ENCODE results near the gene FAM124B.

The FAM124B gene

GRCh38 chr2:224417947-224418346, 16.0 kb upstream of the FAM124B start:
- H3K4me3 ChIP-seq (replicated peaks; ENCODE audit: insufficient read depth, low read length): no peak overlapping the region
- no peak for DNase-seq (ENCODE audit: low read depth in 1 of 2, low spot score in 1 of 2)
- no peak overlapping the region for H3K27ac ChIP-seq (replicated peaks)
- H3K27me3 ChIP-seq (ENCODE audit: insufficient read depth, poor library complexity, severe bottlenecking): no peaks in the 10 kb centered on the region
- no peak for TF ChIP-seq SPI1 (IDR thresholded peaks at IDR 0.05; ENCODE audit: borderline replicate concordance, low read depth)
- TF ChIP-seq CTCF (IDR thresholded peaks at IDR 0.05; ENCODE audit: insufficient read depth, low read length): no peak
- TF ChIP-seq, protein P1, sequence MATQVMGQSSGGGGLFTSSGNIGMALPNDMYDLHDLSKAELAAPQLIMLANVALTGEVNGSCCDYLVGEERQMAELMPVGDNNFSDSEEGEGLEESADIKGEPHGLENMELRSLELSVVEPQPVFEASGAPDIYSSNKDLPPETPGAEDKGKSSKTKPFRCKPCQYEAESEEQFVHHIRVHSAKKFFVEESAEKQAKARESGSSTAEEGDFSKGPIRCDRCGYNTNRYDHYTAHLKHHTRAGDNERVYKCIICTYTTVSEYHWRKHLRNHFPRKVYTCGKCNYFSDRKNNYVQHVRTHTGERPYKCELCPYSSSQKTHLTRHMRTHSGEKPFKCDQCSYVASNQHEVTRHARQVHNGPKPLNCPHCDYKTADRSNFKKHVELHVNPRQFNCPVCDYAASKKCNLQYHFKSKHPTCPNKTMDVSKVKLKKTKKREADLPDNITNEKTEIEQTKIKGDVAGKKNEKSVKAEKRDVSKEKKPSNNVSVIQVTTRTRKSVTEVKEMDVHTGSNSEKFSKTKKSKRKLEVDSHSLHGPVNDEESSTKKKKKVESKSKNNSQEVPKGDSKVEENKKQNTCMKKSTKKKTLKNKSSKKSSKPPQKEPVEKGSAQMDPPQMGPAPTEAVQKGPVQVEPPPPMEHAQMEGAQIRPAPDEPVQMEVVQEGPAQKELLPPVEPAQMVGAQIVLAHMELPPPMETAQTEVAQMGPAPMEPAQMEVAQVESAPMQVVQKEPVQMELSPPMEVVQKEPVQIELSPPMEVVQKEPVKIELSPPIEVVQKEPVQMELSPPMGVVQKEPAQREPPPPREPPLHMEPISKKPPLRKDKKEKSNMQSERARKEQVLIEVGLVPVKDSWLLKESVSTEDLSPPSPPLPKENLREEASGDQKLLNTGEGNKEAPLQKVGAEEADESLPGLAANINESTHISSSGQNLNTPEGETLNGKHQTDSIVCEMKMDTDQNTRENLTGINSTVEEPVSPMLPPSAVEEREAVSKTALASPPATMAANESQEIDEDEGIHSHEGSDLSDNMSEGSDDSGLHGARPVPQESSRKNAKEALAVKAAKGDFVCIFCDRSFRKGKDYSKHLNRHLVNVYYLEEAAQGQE (IDR thresholded peaks at IDR 0.05; ENCODE audit: insufficient replicate concordance, low read depth): no peak
- TF ChIP-seq GABPA (IDR thresholded peaks at IDR 0.05; ENCODE audit: low read depth): no peak
- no peak for TF ChIP-seq POLR2AphosphoS5 (IDR thresholded peaks at IDR 0.05; ENCODE audit: low read depth)

GRCh38 chr2:224417361-224417729, 15.4 kb upstream of the FAM124B start:
- Histone ChIP-seq H3K4me3 (replicated peaks; ENCODE audit: insufficient read depth, low read length) (no peak overlapping the region), H3K27ac (replicated peaks) (no peak overlapping the region), H3K27me3 (ENCODE audit: insufficient read depth, poor library complexity, severe bottlenecking) (no peaks in the 10 kb centered on the region)
- no peak for DNase-seq (ENCODE audit: low read depth in 1 of 2, low spot score in 1 of 2)
- TF ChIP-seq GABPA (IDR thresholded peaks at IDR 0.05; ENCODE audit: low read depth) (no peak), SPI1 (IDR thresholded peaks at IDR 0.05; ENCODE audit: borderline replicate concordance, low read depth) (no peak), POLR2AphosphoS5 (IDR thresholded peaks at IDR 0.05; ENCODE audit: low read depth) (no peak), CTCF (IDR thresholded peaks at IDR 0.05; ENCODE audit: insufficient read depth, low read length) (no peak)
- TF ChIP-seq, protein P1 (IDR thresholded peaks at IDR 0.05; ENCODE audit: insufficient replicate concordance, low read depth): no peak

GRCh38 chr2:224416656-224417360, 14.9 kb upstream of the FAM124B start:
- no peak overlapping the region for H3K27ac ChIP-seq (replicated peaks)
- H3K27me3 ChIP-seq (ENCODE audit: insufficient read depth, poor library complexity, severe bottlenecking): no peaks in the 10 kb centered on the region
- no peak for DNase-seq (ENCODE audit: low read depth in 1 of 2, low spot score in 1 of 2)
- no peak for TF ChIP-seq CTCF (IDR thresholded peaks at IDR 0.05; ENCODE audit: insufficient read depth, low read length)
- TF ChIP-seq, protein P1 (IDR thresholded peaks at IDR 0.05; ENCODE audit: insufficient replicate concordance, low read depth): no peak
- TF ChIP-seq SPI1 (IDR thresholded peaks at IDR 0.05; ENCODE audit: borderline replicate concordance, low read depth): no peak
- TF ChIP-seq GABPA (IDR thresholded peaks at IDR 0.05; ENCODE audit: low read depth): no peak
- no peak for TF ChIP-seq POLR2AphosphoS5 (IDR thresholded peaks at IDR 0.05; ENCODE audit: low read depth)
- H3K4me3 ChIP-seq (replicated peaks; ENCODE audit: insufficient read depth, low read length): no peak overlapping the region

Measured in HL-60 (cell line).